ENCODE results near the gene KCTD15.

GRCh38 chr19:33780746-33781145, 15.9 kb upstream of the KCTD15 start:
- no peak for TF ChIP-seq SMARCA5 (IDR thresholded peaks at IDR 0.05)
- no peak for TF ChIP-seq MAX (IDR thresholded peaks at IDR 0.05; ENCODE audit: low read depth, low read length)
- TF ChIP-seq NFXL1 (IDR thresholded peaks at IDR 0.05; ENCODE audit: borderline replicate concordance), result no peak
- no peak for TF ChIP-seq CTCF (IDR thresholded peaks at IDR 0.05 in 2 of 3, conservative IDR thresholded peaks at IDR 0.05 in 1 of 3; ENCODE audit: control insufficient read depth in 2 of 3, extremely low read depth in 1 of 3, insufficient read depth in 1 of 3, low read depth in 3 of 3, low read length in 3 of 3)
- no peak for TF ChIP-seq POLR2A (IDR thresholded peaks at IDR 0.05; ENCODE audit: low read depth, low read length)
- no peak for TF ChIP-seq CBX5 (IDR thresholded peaks at IDR 0.05; ENCODE audit: low read depth)
- TF ChIP-seq REST (IDR thresholded peaks at IDR 0.05; ENCODE audit: low read depth, low read length), result no peak
- TF ChIP-seq ESRRA (IDR thresholded peaks at IDR 0.05; ENCODE audit: low read length), result no peak
- no peak for TF ChIP-seq ZBTB11 (CRISPR knock-in tag; IDR thresholded peaks at IDR 0.05)
- TF ChIP-seq PRDM15 (CRISPR knock-in tag; IDR thresholded peaks at IDR 0.05), result no peak

Data from GM12878 (cell line).